Activated CD8-positive, alpha-beta T cell treated with anti-CD3 and anti-CD28 coated beads for 36 hours (primary cell): ENCODE data around the gene PTPRK. TPM values are rescaled to one million over a fixed set of nuclear protein-coding genes. Genes with fewer than 3 reads are reported as not detected.

Source experiments
- ATAC-seq: fragments of 200-7000 bp; cut with Tn5 transposase; one replicate; pipeline ENCODE4 v1.10.0; 2021; ENCODE audit warnings: mild to moderate bottlenecking, moderate library complexity
- CTCF ChIA-PET: fragments of 350-600 bp; sonication (Branson Sonifier 250); formaldehyde crosslinking; loops from one replicate; lab custom pipeline; 2021; ENCODE audit warnings: antibody characterized with exemption; lab: Charles Lee
- POLR2A ChIA-PET: fragments of 350-600 bp; sonication (Branson Sonifier 250); formaldehyde crosslinking; loops from one replicate; lab custom pipeline; 2021; ENCODE audit warnings: antibody characterized with exemption; lab: Charles Lee
- DNase-seq: peaks from one replicate; pipeline ENCODE4 v3.0.0-alpha.2; 2020
- H3K27ac Mint-ChIP-seq: one replicate; pipeline ENCODE4 v1.8.0; 2021; ENCODE audit warnings: mild to moderate bottlenecking, mixed read lengths
- H3K27me3 Mint-ChIP-seq: one replicate; pipeline ENCODE4 v1.8.0; 2021; ENCODE audit warnings: mixed read lengths
- H3K36me3 Mint-ChIP-seq: one replicate; pipeline ENCODE4 v1.8.0; 2021; ENCODE audit warnings: low read depth, mixed read lengths
- H3K4me1 Mint-ChIP-seq: one replicate; pipeline ENCODE4 v1.8.0; 2021; ENCODE audit warnings: low read depth, mixed read lengths
- H3K4me3 Mint-ChIP-seq: one replicate; pipeline ENCODE4 v1.8.0; 2021; ENCODE audit warnings: mild to moderate bottlenecking, moderate library complexity, mixed read lengths
- H3K9me3 Mint-ChIP-seq: one replicate; pipeline ENCODE4 v1.8.0; 2021; ENCODE audit warnings: mixed read lengths
- intact Hi-C: fragments of 100-400 bp; cut with micrococcal nuclease; formaldehyde crosslinking; loops from one replicate; pipeline ENCODE4 v1.10.0; 2022
- total RNA-seq, 2 experiments: library from RNA; stranded (reverse); gene quantifications; one replicate each; pipeline ENCODE4 v1.2.3, GENCODE V29; 2021
- TF ChIP-seq, protein P1 (sequence below): fragments of 200-600 bp; IDR thresholded peaks from one replicate; pipeline ENCODE4 v1.8.0; 2022; ENCODE audit warnings: antibody characterized with exemption, mild to moderate bottlenecking

The PTPRK gene
- total RNA-seq, 2 experiments from 2014 or later = 7.7 to 8.9 TPM

DNA sequence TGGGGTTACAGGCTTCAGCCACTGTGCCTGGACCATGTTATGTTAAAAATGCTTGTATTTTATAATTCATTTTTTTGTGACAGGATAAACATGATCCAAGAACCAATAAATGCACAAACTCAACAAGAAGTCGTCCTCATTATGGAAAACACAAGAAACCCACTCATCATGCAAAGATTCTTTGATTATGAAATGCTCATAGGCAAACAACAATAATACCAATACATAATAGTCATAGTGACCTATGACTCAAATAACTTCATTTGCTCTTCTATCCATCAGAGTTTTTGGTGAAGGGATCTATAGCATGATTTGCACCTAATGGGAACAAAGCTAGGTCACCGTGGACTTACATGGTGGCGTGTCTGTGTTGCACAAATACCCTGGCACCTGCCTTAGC is 402.5 kb downstream of the PTPRK start:
- peaks cover 2% of the 10 kb centered on the region for H3K9me3 Mint-ChIP-seq
- no peaks in the 10 kb centered on the region for H3K27me3 Mint-ChIP-seq
- TF ChIP-seq, protein P1, sequence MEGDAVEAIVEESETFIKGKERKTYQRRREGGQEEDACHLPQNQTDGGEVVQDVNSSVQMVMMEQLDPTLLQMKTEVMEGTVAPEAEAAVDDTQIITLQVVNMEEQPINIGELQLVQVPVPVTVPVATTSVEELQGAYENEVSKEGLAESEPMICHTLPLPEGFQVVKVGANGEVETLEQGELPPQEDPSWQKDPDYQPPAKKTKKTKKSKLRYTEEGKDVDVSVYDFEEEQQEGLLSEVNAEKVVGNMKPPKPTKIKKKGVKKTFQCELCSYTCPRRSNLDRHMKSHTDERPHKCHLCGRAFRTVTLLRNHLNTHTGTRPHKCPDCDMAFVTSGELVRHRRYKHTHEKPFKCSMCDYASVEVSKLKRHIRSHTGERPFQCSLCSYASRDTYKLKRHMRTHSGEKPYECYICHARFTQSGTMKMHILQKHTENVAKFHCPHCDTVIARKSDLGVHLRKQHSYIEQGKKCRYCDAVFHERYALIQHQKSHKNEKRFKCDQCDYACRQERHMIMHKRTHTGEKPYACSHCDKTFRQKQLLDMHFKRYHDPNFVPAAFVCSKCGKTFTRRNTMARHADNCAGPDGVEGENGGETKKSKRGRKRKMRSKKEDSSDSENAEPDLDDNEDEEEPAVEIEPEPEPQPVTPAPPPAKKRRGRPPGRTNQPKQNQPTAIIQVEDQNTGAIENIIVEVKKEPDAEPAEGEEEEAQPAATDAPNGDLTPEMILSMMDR = no peak
- CTCF ChIA-PET = no interaction called here
- DNase-seq (no peak), ATAC-seq (no peak)
- intact Hi-C loops = no loop called here
- no peak overlapping the region for H3K27ac Mint-ChIP-seq
- POLR2A ChIA-PET = no interaction called here
- H3K4me1 Mint-ChIP-seq = peaks cover 13% of the 10 kb centered on the region
- H3K4me3 Mint-ChIP-seq = no peak overlapping the region
- peaks cover 4% of the 10 kb centered on the region for H3K36me3 Mint-ChIP-seq

DNA sequence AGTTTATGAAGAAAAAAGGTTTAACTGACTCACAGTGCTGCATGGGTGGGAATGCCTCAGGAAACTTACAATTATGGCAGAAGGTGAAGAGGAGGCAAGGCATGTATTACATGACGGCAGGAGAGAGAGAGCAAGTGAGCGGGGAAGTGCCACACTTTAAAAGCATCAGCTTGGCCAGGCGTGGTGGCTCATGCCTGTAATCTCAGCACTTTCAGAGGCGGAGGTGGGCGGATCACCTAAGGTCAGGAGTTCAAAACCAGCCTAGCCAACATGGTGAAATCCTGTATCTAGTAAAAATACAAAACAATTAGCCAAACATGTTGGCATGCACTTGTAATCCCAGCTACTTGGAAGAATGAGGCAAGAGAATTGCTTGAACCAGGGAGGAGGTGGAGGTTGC is 406.2 kb downstream of the PTPRK start:
- intact Hi-C loops = no loop called here
- H3K9me3 Mint-ChIP-seq = peaks cover 2% of the 10 kb centered on the region
- H3K4me3 Mint-ChIP-seq = no peak overlapping the region
- ChIA-PET POLR2A (no interaction called here), CTCF (no interaction called here)
- no peak for ATAC-seq
- H3K27ac Mint-ChIP-seq = no peak overlapping the region
- H3K4me1 Mint-ChIP-seq = peaks cover 21% of the 10 kb centered on the region
- peaks cover 4% of the 10 kb centered on the region for H3K36me3 Mint-ChIP-seq
- TF ChIP-seq, protein P1 = no peak
- DNase-seq = peak; percentile 13
- H3K27me3 Mint-ChIP-seq = no peaks in the 10 kb centered on the region

DNA sequence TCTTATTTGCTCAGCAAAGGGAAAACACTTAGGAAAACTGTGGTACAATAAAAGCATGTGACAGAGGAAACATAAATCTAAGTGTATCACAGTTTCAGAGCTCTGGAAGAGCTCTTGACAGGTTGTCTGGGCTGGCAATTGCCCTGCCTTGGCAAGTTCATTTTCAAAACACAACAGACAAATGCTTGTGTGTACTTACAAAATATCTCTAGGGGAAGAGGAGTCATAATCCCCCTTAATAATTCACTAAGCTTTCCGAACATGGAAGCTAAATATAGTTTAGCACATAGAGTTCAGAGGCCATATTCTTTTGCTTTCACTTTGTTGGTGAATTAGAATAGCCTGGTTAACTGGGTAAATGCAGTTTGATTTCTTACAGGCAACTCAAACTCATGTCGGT is 407.9 kb downstream of the PTPRK start:
- peaks cover 2% of the 10 kb centered on the region for H3K36me3 Mint-ChIP-seq
- peak overlapping the region; percentile 60 for H3K4me3 Mint-ChIP-seq
- DNase-seq (no peak), ATAC-seq (peak; percentile 60)
- TF ChIP-seq, protein P1 = no peak
- no peaks in the 10 kb centered on the region for H3K27me3 Mint-ChIP-seq
- H3K4me1 Mint-ChIP-seq = peaks cover 14% of the 10 kb centered on the region
- ChIA-PET POLR2A (no interaction called here), CTCF (interaction anchor here (1.2 kb wide), 1 partner anchor 17 kb away, joined by 3 read pairs; no protein-coding TSS in a partner anchor)
- intact Hi-C loops = no loop called here
- peak overlapping the region; percentile 31 for H3K27ac Mint-ChIP-seq
- peaks cover 2% of the 10 kb centered on the region for H3K9me3 Mint-ChIP-seq

DNA sequence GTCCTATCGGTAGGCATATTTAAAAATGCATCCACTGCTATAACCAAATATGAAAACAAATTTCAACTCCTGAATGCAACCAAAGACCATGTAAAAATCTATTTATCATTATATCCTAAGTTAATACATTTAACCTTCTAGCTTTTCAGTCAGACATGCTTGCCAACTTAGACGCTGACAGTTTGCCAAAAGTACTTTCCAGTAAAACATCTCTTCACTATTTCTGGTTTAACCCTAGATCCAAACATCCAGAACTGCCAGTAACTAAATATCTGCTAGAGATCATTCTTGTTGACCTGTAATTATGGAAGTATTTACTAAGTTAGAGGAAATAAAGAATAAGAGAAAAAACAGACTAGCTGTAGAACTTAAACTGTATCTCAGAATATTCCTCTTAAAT is 409.3 kb downstream of the PTPRK start:
- intact Hi-C loops = no loop called here
- ChIA-PET CTCF (interaction anchor here (1.1 kb wide), 1 partner anchor 17 kb away, joined by 3 read pairs; no protein-coding TSS in a partner anchor), POLR2A (no interaction called here)
- TF ChIP-seq, protein P1 = no peak
- peaks cover 2% of the 10 kb centered on the region for H3K36me3 Mint-ChIP-seq
- ATAC-seq (no peak), DNase-seq (no peak)
- H3K27ac Mint-ChIP-seq = no peak overlapping the region
- peaks cover 14% of the 10 kb centered on the region for H3K4me1 Mint-ChIP-seq
- peaks cover 2% of the 10 kb centered on the region for H3K9me3 Mint-ChIP-seq
- no peak overlapping the region for H3K4me3 Mint-ChIP-seq
- no peaks in the 10 kb centered on the region for H3K27me3 Mint-ChIP-seq

DNA sequence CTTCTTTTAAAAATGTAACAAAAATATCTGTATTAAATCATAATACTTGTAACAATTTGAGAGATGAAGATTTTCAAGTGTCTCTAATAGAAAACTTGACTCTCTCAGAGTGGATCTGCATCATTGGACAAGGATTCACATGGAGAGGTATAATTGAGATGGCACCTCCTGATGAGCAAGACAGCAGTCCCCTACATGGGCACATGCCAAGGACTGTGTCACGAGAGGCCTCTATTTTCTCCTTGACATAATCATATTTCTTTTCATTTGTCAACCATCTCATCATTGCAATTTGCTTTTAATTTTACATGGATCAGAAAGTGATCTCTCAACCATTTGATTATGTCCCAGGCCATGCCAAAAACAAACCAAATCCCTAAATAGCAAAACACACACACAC is 412.7 kb downstream of the PTPRK start:
- no peaks in the 10 kb centered on the region for H3K36me3 Mint-ChIP-seq
- ChIA-PET CTCF (interaction anchor here (1.4 kb wide), 1 partner anchor 11 kb away, joined by 3 read pairs; no protein-coding TSS in a partner anchor), POLR2A (no interaction called here)
- H3K9me3 Mint-ChIP-seq = no peaks in the 10 kb centered on the region
- intact Hi-C loops = no loop called here
- H3K4me3 Mint-ChIP-seq = no peak overlapping the region
- no peak for DNase-seq
- no peak for ATAC-seq
- H3K27ac Mint-ChIP-seq = no peak overlapping the region
- H3K27me3 Mint-ChIP-seq = no peaks in the 10 kb centered on the region
- H3K4me1 Mint-ChIP-seq = peaks cover 15% of the 10 kb centered on the region
- TF ChIP-seq, protein P1 = no peak
